IPS-20b (cell line): Measurements from ENCODE around the gene MRPL43.

Experiments used
- H3K27ac ChIP-seq: one replicate; pipeline ENCODE4 v1.5.1; 2013; ENCODE audit warnings: low read length
- H3K27me3 ChIP-seq: 2 replicates; pipeline ENCODE4 v1.6.1; 2013; ENCODE audit warnings: mild to moderate bottlenecking, low read length, inconsistent platforms; ENCODE audit not compliant: insufficient read depth
- H3K36me3 ChIP-seq: 2 replicates; pipeline ENCODE4 v1.6.1; 2013; ENCODE audit warnings: low read depth, mild to moderate bottlenecking, inconsistent platforms, low read length, moderate library complexity; ENCODE audit not compliant: insufficient read depth
- H3K4me1 ChIP-seq: 2 replicates; pipeline ENCODE4 v1.6.1; 2013; ENCODE audit warnings: mild to moderate bottlenecking, control low read depth, inconsistent platforms, low read length, moderate library complexity; ENCODE audit not compliant: insufficient read depth
- H3K4me3 ChIP-seq: 2 replicates; pipeline ENCODE4 v1.5.1; 2013; ENCODE audit warnings: mild to moderate bottlenecking, low read length, inconsistent platforms
- H3K9ac ChIP-seq: 2 replicates; pipeline ENCODE4 v1.6.1; 2013; ENCODE audit warnings: low read depth, mild to moderate bottlenecking, inconsistent platforms, low read length, moderate library complexity
- H3K9me3 ChIP-seq: 2 replicates; pipeline ENCODE4 v1.6.1; 2013; ENCODE audit warnings: mild to moderate bottlenecking, low read depth, low read length, inconsistent platforms; ENCODE audit not compliant: insufficient read depth

MRPL43 gene

DNA sequence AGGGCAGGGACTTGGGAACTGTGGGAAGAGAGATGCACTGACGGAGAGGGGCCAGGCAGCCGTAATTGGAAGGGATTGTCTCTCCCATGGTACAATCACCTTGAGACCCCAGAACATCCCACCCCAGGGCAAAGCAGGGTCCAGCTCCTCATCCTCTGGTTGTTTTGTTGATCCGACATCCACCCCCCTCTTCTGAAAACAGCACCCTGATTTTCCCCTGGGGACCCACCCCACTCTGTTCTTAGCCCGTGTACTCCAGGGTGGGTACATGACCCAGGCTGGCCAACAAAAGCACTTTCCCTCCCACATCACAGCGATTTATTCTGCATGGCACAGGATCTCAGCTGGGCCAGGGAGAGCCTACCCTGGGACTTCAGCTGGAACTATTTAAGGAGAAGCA lies 29.5 kb upstream of the MRPL43 start:
- Histone ChIP-seq H3K4me3 (no peak overlapping the region), H3K9me3 (no peaks in the 10 kb centered on the region), H3K36me3 (no peaks in the 10 kb centered on the region), H3K9ac (no peak overlapping the region), H3K27me3 (peaks cover 65% of the 10 kb centered on the region), H3K27ac (no peak overlapping the region), H3K4me1 (no peaks in the 10 kb centered on the region)

DNA sequence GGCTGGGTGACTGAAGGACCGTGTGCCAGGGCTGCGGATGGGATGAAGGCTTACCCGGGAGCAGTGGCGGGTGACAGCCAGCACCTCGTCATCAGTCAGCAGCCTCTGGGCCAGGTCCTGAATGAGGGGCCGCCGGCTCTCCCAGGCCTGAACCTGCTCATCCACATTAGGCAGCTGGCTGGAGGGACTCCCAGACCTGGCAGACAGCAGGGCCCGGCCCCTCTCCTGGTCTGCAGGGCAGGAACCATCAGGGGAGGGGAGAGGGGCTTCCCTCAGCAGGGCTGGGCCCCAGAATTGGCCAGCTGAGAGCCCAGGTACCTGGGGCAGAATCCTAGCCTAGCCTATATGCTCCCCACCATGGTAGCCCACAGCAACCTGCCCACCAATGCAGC lies 28.3 kb upstream of the MRPL43 start:
- H3K4me1 ChIP-seq: no peaks in the 10 kb centered on the region
- no peak overlapping the region for H3K4me3 ChIP-seq
- no peak overlapping the region for H3K9ac ChIP-seq
- peaks cover 60% of the 10 kb centered on the region for H3K27me3 ChIP-seq
- H3K27ac ChIP-seq: no peak overlapping the region
- no peaks in the 10 kb centered on the region for H3K9me3 ChIP-seq
- no peaks in the 10 kb centered on the region for H3K36me3 ChIP-seq

DNA sequence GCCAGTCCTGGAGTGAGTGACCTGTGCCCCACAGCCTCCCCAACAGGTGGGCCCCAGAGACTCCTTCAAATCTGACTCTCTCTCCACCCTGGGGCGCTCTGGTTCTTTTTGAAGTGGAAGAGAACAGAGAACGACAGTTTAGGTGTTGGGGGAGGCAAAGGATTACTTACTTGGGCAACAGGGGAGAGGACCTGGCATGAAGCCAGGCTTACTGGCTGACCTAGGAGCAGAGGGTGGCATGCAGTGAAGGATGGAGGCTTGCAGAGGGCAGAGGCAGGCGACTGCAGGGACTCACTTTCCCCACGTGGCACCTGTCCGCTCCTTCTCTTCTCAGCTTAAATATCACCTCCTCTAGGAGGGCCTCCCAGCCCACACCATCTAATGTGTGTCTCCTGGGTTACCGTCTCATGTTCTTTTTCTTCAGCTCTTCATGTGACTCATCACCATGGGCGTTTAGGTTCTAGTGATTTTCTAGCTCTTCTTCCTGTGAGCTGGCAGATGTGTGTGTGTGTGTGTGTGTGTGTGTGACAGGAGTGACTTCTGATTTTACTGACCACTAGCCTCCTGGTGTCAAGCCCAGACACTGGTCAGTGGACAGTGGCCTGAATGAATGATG lies 27.8 kb upstream of the MRPL43 start:
- Histone ChIP-seq H3K9ac (no peak overlapping the region), H3K4me3 (no peak overlapping the region), H3K27me3 (peaks cover 55% of the 10 kb centered on the region), H3K36me3 (no peaks in the 10 kb centered on the region), H3K4me1 (no peaks in the 10 kb centered on the region), H3K27ac (no peak overlapping the region), H3K9me3 (no peaks in the 10 kb centered on the region)

DNA sequence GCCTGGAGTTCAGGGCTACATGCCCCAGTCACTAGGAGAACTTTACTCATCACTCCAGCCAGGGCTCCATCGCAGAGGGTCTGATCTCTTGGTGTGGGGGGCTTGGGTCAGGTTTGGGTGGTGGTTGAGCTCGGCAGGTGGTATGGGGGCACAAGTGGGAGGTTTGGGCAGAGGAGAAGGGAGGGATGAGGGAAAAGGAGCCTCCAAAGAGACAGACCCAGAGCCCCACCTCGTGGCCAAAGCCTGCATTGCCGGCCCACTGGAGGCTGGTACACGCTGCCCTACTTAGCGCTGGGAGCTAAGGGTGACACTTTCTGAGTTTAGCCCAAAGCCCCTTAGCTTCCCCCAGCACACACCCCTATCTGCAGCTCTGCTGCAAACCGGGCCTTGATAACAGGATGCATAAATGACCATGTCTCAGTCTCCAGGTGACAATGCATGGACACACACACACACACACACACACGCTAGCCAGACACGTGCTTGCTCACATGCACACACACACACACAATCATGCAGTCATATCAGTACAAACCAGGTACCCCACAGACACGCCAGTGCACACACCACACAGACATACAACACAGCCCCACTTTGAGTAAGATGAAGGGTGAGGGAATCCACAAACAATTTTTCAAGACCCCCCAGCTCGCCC lies 27.1 kb upstream of the MRPL43 start:
- no peak overlapping the region for H3K9ac ChIP-seq
- H3K27ac ChIP-seq: no peak overlapping the region
- no peaks in the 10 kb centered on the region for H3K36me3 ChIP-seq
- H3K9me3 ChIP-seq: no peaks in the 10 kb centered on the region
- peaks cover 50% of the 10 kb centered on the region for H3K27me3 ChIP-seq
- H3K4me1 ChIP-seq: no peaks in the 10 kb centered on the region
- no peak overlapping the region for H3K4me3 ChIP-seq

DNA sequence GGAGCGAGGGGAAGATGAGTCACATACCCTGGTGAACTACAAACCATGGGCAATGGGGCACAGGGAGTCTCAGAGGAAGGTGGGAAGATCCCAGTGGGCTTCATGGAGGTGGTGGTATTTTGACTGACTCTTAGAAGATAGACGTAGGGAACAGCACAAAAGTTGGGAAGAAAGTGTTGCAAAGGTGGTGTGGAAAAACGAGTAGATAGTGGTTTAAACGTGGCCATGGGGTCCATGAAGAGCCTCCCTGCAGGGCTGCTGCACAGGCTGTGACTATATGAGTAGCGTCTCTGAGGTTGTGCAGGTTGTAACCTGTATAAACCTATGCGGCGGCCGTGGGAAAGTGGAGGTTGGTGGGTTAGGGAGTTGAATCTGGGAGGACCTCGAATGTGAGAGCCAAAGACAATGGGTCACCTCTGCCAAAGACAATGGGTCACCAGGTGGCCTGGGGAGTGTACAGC lies 26.1 kb upstream of the MRPL43 start:
- Histone ChIP-seq H3K36me3 (no peaks in the 10 kb centered on the region), H3K4me3 (no peak overlapping the region), H3K9ac (no peak overlapping the region), H3K9me3 (no peaks in the 10 kb centered on the region), H3K27ac (no peak overlapping the region), H3K4me1 (no peaks in the 10 kb centered on the region), H3K27me3 (peaks cover 41% of the 10 kb centered on the region)

- no peaks in the 10 kb centered on the region for H3K9me3 ChIP-seq
- H3K27ac ChIP-seq: no peak overlapping the region
- no peak overlapping the region for H3K9ac ChIP-seq
- H3K27me3 ChIP-seq: peaks cover 34% of the 10 kb centered on the region
- no peak overlapping the region for H3K4me3 ChIP-seq
- H3K36me3 ChIP-seq: no peaks in the 10 kb centered on the region
- H3K4me1 ChIP-seq: no peaks in the 10 kb centered on the region
These were observed 25.4 kb upstream of the MRPL43 start for GRCh38 chr10:101012525-101013364.

DNA sequence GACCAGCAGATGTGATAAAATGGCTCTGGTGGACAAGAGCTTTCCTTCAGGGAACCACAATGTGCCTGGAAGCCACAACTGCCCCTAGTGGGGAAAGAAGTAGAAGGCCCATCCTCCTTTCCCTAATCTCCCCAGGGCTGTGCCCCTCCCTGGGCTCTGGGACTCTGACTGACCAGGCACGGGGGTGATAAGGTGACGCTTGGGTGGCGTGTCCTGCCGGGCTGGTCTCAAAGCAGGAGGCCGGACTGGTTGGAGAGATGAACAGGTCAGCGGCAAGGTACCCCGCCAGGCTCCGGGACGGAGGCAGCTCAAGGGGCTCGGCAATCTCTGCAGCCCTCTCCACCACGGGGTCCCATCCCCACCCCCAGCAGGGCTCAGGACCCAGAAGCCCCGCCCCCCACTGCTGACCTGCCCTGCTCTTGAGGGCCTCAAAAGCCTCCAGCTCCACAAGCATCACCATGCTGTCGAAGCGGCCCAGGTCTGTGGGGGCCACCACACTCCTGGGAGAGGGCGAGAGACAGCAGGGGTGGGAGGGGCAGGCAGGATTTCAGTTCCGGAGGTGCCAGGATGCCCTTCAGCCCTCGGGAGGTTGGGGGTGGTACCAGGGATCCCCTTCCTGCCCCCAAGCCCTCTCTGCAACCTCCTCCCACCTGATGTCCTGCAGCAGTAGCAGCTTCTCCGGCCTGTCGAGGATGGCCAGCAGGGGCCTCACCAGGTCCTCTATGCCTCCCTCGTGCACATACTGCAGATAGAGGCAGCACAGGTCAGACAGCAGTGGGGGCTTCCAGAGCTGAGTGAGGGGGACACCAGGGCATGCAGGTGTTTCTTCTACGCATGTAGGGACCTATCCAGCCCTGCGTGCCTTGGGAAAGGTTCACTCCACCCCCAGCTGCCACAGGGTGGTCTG lies 24.5 kb upstream of the MRPL43 start:
- no peak overlapping the region for H3K9ac ChIP-seq
- H3K4me3 ChIP-seq: no peak overlapping the region
- no peak overlapping the region for H3K27ac ChIP-seq
- H3K27me3 ChIP-seq: peaks cover 24% of the 10 kb centered on the region
- H3K36me3 ChIP-seq: peaks cover 7% of the 10 kb centered on the region; the same call in 1 of the 2 replicates
- no peaks in the 10 kb centered on the region for H3K9me3 ChIP-seq
- H3K4me1 ChIP-seq: no peaks in the 10 kb centered on the region

DNA sequence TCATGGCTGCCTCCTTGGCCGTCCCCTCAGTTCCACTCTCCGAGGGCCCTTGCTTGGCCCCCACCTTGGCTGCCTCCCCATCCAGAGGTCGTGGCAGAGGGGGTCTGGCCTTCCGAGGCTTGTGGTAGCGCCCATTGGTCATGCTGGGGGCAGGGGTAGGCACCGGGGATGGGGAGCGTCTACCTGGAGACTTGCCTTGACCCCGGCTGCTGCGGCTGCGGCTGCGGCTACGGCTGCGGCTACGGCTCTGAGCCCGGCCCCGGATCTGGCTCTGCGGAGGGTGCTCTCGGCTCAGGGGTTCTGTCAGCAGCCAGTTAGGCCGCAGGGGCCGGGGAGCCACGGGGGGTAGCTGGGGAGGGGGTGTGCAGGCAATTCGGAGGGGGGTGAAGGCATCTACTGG lies 23.0 kb upstream of the MRPL43 start:
- Histone ChIP-seq H3K4me3 (no peak overlapping the region), H3K36me3 (peaks cover 22% of the 10 kb centered on the region), H3K27ac (no peak overlapping the region), H3K27me3 (peaks cover 10% of the 10 kb centered on the region), H3K9me3 (no peaks in the 10 kb centered on the region), H3K4me1 (no peaks in the 10 kb centered on the region), H3K9ac (no peak overlapping the region)

GRCh38 chr10:101008823-101009423 lies 21.6 kb upstream of the MRPL43 start:
- Histone ChIP-seq H3K36me3 (peaks cover 35% of the 10 kb centered on the region), H3K27ac (no peak overlapping the region), H3K27me3 (no peaks in the 10 kb centered on the region), H3K9me3 (no peaks in the 10 kb centered on the region), H3K4me1 (no peaks in the 10 kb centered on the region), H3K9ac (no peak overlapping the region), H3K4me3 (no peak overlapping the region)

GRCh38 chr10:101007915-101008822 lies 20.9 kb upstream of the MRPL43 start:
- Histone ChIP-seq H3K36me3 (peaks cover 42% of the 10 kb centered on the region), H3K27me3 (no peaks in the 10 kb centered on the region), H3K27ac (no peak overlapping the region), H3K4me3 (no peak overlapping the region), H3K9me3 (no peaks in the 10 kb centered on the region), H3K9ac (no peak overlapping the region), H3K4me1 (no peaks in the 10 kb centered on the region)
